Mesothelial cell of epicardium (in vitro differentiated cells): ENCODE measurements around the gene CLC. TPM values are rescaled to one million over a fixed set of nuclear protein-coding genes. Genes with fewer than 3 reads are reported as not detected.
"Not testable (repeated sequence)": the region's sequence is repeated elsewhere in the genome, so short reads cannot be mapped to it uniquely, and the experiment has no call there.

Source experiments
- DNase-seq, 2 experiments: peaks; one replicate each; pipeline ENCODE4 v3.0.0; 2021; ENCODE audit warnings: low spot score in 2 of 2; ENCODE audit not compliant: unreplicated experiment in 2 of 2
- H3K27ac Mint-ChIP-seq: 2 replicates; pipeline ENCODE4 v1.8.0; 2021; ENCODE audit warnings: mixed read lengths
- H3K27me3 Mint-ChIP-seq: 2 replicates; pipeline ENCODE4 v1.8.0; 2021; ENCODE audit warnings: low read depth, mixed read lengths
- H3K36me3 Mint-ChIP-seq: 2 replicates; pipeline ENCODE4 v1.8.0; 2021; ENCODE audit warnings: mixed read lengths
- H3K4me1 Mint-ChIP-seq: 2 replicates; pipeline ENCODE4 v1.8.0; 2021; ENCODE audit warnings: mixed read lengths
- H3K4me3 Mint-ChIP-seq: 2 replicates; pipeline ENCODE4 v1.8.0; 2021; ENCODE audit warnings: mild to moderate bottlenecking, moderate library complexity, mixed read lengths
- H3K9me3 Mint-ChIP-seq: 2 replicates; pipeline ENCODE4 v1.8.0; 2021; ENCODE audit warnings: mixed read lengths
- total RNA-seq: library from RNA; stranded (reverse); gene quantifications from 3 replicates; pipeline ENCODE4 v1.2.1, GENCODE V29; 2021
- TF ChIP-seq, protein P1 (sequence below): fragments of 200-600 bp; sonication (generic); IDR thresholded peaks from one replicate; pipeline ENCODE4 v1.5.0; 2021; ENCODE audit warnings: antibody characterized with exemption; ENCODE audit not compliant: unreplicated experiment

CLC gene
- total RNA-seq, 1 donor from 2014 or later: not detected

DNA sequence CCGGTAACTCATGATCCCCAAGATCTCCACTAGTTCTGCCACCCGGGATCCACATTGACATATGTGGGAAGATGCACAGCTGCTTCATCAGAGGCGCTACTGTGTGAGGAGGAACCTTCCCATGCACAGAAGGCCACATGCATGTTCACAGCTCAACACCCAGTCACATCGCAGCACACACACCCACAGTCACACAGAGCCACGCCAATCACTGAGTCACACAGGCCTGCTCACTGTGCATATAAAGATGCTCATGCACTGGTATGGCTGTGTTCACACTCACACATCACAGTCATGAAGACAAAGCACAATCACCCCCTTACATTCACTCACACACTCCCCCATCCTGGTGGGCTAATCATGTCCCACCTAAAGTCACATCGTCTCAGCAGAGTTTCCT is 9.8 kb downstream of the CLC start:
- Mint-ChIP-seq H3K4me1 (no peaks in the 10 kb centered on the region), H3K27me3 (peaks cover 68% of the 10 kb centered on the region), H3K27ac (no peak overlapping the region), H3K9me3 (peaks cover 1% of the 10 kb centered on the region), H3K4me3 (no peak overlapping the region), H3K36me3 (no peaks in the 10 kb centered on the region)
- TF ChIP-seq, protein P1, sequence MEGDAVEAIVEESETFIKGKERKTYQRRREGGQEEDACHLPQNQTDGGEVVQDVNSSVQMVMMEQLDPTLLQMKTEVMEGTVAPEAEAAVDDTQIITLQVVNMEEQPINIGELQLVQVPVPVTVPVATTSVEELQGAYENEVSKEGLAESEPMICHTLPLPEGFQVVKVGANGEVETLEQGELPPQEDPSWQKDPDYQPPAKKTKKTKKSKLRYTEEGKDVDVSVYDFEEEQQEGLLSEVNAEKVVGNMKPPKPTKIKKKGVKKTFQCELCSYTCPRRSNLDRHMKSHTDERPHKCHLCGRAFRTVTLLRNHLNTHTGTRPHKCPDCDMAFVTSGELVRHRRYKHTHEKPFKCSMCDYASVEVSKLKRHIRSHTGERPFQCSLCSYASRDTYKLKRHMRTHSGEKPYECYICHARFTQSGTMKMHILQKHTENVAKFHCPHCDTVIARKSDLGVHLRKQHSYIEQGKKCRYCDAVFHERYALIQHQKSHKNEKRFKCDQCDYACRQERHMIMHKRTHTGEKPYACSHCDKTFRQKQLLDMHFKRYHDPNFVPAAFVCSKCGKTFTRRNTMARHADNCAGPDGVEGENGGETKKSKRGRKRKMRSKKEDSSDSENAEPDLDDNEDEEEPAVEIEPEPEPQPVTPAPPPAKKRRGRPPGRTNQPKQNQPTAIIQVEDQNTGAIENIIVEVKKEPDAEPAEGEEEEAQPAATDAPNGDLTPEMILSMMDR: no peak
- DNase-seq: no peak

DNA sequence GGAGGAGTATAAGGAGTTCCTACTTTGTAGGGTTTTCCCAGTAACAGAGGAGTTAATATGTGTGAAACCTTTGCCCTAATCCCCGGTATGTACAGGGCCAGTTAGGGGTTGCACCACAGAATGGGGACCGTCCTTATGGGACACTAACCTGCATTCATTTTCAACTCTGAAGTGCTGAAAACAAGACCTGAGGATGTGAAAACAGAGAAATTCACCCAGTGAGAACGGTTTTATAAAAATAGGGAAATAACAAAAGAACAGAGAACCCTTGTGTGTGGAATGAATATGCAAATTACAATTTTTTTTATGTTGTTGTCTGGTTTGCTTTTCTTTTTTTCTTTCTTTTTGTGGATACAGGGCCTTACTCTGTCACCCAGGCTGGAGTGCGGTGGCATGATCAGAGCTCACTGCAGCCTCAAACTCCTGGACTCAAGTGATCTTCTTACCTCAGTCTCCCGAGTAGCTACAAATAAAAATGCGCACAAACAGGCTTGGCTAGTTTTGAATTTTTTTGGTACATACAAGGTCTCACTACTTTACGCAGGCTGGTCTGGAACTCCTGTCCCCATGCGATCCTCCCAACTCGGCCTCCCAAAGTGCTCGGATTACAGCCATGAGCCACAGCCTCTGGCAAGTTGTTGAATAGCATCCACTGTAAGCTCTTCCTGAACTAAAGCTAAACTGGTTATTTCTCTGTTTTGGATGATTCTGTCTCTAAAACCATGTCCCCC is 10.6 kb downstream of the CLC start:
- H3K9me3 Mint-ChIP-seq: no peaks in the 10 kb centered on the region
- H3K27me3 Mint-ChIP-seq: peaks cover 76% of the 10 kb centered on the region
- H3K4me1 Mint-ChIP-seq: no peaks in the 10 kb centered on the region
- no peak for DNase-seq
- H3K36me3 Mint-ChIP-seq: no peaks in the 10 kb centered on the region
- H3K4me3 Mint-ChIP-seq: no peak overlapping the region
- TF ChIP-seq, protein P1: no peak
- no peak overlapping the region for H3K27ac Mint-ChIP-seq

DNA sequence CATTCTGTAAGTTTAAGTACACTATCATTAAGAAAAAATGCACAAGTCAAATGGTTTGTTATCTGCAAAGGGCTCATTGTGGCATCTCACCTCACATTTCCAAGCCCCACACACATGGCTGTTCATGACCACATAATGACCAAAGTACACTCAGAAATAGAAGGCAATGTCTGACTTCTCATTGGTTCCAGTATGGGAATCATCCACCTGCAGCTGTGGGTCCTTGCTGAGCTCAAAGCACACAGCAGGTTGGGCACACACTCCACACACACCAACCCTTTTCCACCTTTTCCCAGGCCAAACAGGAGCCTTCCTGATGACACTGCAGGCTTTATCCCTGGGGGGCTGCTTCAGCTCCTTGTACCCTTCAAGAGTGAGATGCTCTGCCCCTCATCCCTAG is 11.8 kb downstream of the CLC start:
- no peak overlapping the region for H3K4me3 Mint-ChIP-seq
- H3K36me3 Mint-ChIP-seq: no peaks in the 10 kb centered on the region
- no peak overlapping the region for H3K27ac Mint-ChIP-seq
- DNase-seq: no peak
- no peaks in the 10 kb centered on the region for H3K9me3 Mint-ChIP-seq
- TF ChIP-seq, protein P1: no peak
- H3K27me3 Mint-ChIP-seq: peaks cover 73% of the 10 kb centered on the region
- no peaks in the 10 kb centered on the region for H3K4me1 Mint-ChIP-seq

- peaks cover 15% of the 10 kb centered on the region for H3K9me3 Mint-ChIP-seq
- not testable (repeated sequence) for DNase-seq, H3K4me1 Mint-ChIP-seq, H3K27ac Mint-ChIP-seq, H3K36me3 Mint-ChIP-seq, H3K4me3 Mint-ChIP-seq
- peaks cover 42% of the 10 kb centered on the region for H3K27me3 Mint-ChIP-seq
Observed at GRCh38 chr19:39720144-39720543, 17.7 kb downstream of the CLC start.

GRCh38 chr19:39710333-39710890 is 27.4 kb downstream of the CLC start:
- no peak overlapping the region for H3K27ac Mint-ChIP-seq
- H3K4me1 Mint-ChIP-seq: no peaks in the 10 kb centered on the region
- H3K9me3 Mint-ChIP-seq: peaks cover 4% of the 10 kb centered on the region
- H3K4me3 Mint-ChIP-seq: no peak overlapping the region
- H3K36me3 Mint-ChIP-seq: no peaks in the 10 kb centered on the region
- TF ChIP-seq, protein P1: no peak
- DNase-seq: no peak
- peaks cover 6% of the 10 kb centered on the region for H3K27me3 Mint-ChIP-seq

GRCh38 chr19:39709026-39709872 is 28.6 kb downstream of the CLC start:
- TF ChIP-seq, protein P1: no peak
- no peak overlapping the region for H3K27ac Mint-ChIP-seq

More at GRCh38 chr19:39709026-39709872, 28.6 kb downstream of the CLC start:
- peaks cover 8% of the 10 kb centered on the region for H3K4me1 Mint-ChIP-seq
- peaks cover 6% of the 10 kb centered on the region for H3K27me3 Mint-ChIP-seq
- H3K9me3 Mint-ChIP-seq: no peaks in the 10 kb centered on the region
- no peak for DNase-seq
- H3K36me3 Mint-ChIP-seq: no peaks in the 10 kb centered on the region
- H3K4me3 Mint-ChIP-seq: no peak overlapping the region
